Left lung (tissue), 10 donors: ENCODE results near the gene CPA3. TPM values are rescaled to one million over a fixed set of nuclear protein-coding genes. Genes with fewer than 3 reads are reported as not detected.
A peak's percentile ranks its signal among the peaks of the same experiment; 100 is the strongest.

Experiments
- ATAC-seq: fragments of 200-7000 bp; cut with Tn5 transposase; one replicate; pipeline ENCODE4 v1.9.1; 2020; ENCODE audit warnings: moderate library complexity
- DNase-seq, 4 donors: peaks; one replicate each; pipeline ENCODE4 v3.0.0-alpha.2; 2013 to 2020
- H3K27ac ChIP-seq, 2 donors: fragments of 200-600 bp; sonication (generic) in 1 of 2; one replicate each; pipeline versions ENCODE4 v1.5.0 to v1.8.0; 2020 to 2021
- H3K27me3 ChIP-seq, 2 donors: fragments of 200-600 bp; sonication (generic) in 1 of 2; one replicate each; pipeline versions ENCODE4 v1.5.0 to v1.8.0; 2020 to 2021
- H3K36me3 ChIP-seq, 2 donors: fragments of 200-600 bp; sonication (generic) in 1 of 2; one replicate each; pipeline versions ENCODE4 v1.5.0 to v1.8.0; 2020 to 2021
- H3K4me1 ChIP-seq, 2 donors: fragments of 200-600 bp; one replicate each; pipeline ENCODE4 v1.8.0; 2021
- H3K4me3 ChIP-seq, 2 donors: fragments of 200-600 bp; sonication (generic) in 1 of 2; one replicate each; pipeline versions ENCODE4 v1.5.0 to v1.8.0; 2020 to 2021; ENCODE audit warnings: mild to moderate bottlenecking in 1 of 2
- H3K9me3 ChIP-seq, 2 donors: fragments of 200-600 bp; sonication (generic) in 1 of 2; one replicate each; pipeline versions ENCODE4 v1.5.0 to v1.8.0; 2020 to 2021
- CTCF ChIP-seq, 2 donors: fragments of 200-600 bp; sonication (generic) in 1 of 2; IDR thresholded peaks; one replicate each; pipeline versions ENCODE4 v1.5.0 to v1.8.0; 2021; ENCODE audit warnings: antibody characterized with exemption in 2 of 2
- intact Hi-C, 2 donors: fragments of 100-400 bp; cut with DNase I; formaldehyde crosslinking; loops; one replicate each; pipeline versions ENCODE4 v1.11.2 to v1.14.2; 2022
- polyA plus RNA-seq, 6 donors: library from polyadenylated mRNA; unstranded; fragments of 120-200 nt; gene quantifications; one replicate each; pipeline ENCODE4 v1.2.1, GENCODE V29; 2013; ENCODE audit not compliant: insufficient read length in 6 of 6
- total RNA-seq, 2 donors: library from RNA; stranded (reverse); fragmentation: NEBNext Ultra II Directional; extraction: Animal tissue kit (Norgen Biotek cat#: 25700); gene quantifications; one replicate each; pipeline ENCODE4 v1.2.1, GENCODE V29; 2021
- donor health status: DM: no; HTN: yes; CAD: no.
- donor health status: DM: no; HTN: no; CAD: no.

CPA3 gene
- total and polyA plus RNA-seq, 8 donors, result 0.24 to 15.2 (median 0.40) TPM

GRCh38 chr3:148866261-148866660 is 1.2 kb downstream of the CPA3 start:
- no peak for ATAC-seq
- Histone ChIP-seq H3K27ac (no peak overlapping the region), H3K9me3 (no peaks in the 10 kb centered on the region), H3K27me3 (no peaks in the 10 kb centered on the region), H3K4me3 (no peak overlapping the region), H3K4me1 (no peaks in the 10 kb centered on the region), H3K36me3 (no peaks in the 10 kb centered on the region)
- intact Hi-C loops, result no loop called here
- no peak for DNase-seq
- no peak for TF ChIP-seq CTCF (IDR thresholded peaks at IDR 0.05)

GRCh38 chr3:148873270-148873927 is 8.3 kb downstream of the CPA3 start:
- Histone ChIP-seq H3K36me3 (no peaks in the 10 kb centered on the region), H3K27me3 (no peaks in the 10 kb centered on the region), H3K9me3 (no peaks in the 10 kb centered on the region), H3K4me1 (no peaks in the 10 kb centered on the region), H3K4me3 (no peak overlapping the region), H3K27ac (no peak overlapping the region)
- DNase-seq (peak in 1 of 4 donors; percentile 24), ATAC-seq (no peak)
- intact Hi-C loops, result no loop called here
- no peak for TF ChIP-seq CTCF (IDR thresholded peaks at IDR 0.05)

- intact Hi-C loops, result no loop called here
- no peaks in the 10 kb centered on the region for H3K9me3 ChIP-seq
- no peak for ATAC-seq
- no peaks in the 10 kb centered on the region for H3K4me1 ChIP-seq
- DNase-seq, result no peak
- no peaks in the 10 kb centered on the region for H3K36me3 ChIP-seq
- TF ChIP-seq CTCF (IDR thresholded peaks at IDR 0.05), result no peak
- no peak overlapping the region for H3K4me3 ChIP-seq
- H3K27me3 ChIP-seq, result no peaks in the 10 kb centered on the region
- H3K27ac ChIP-seq, result no peak overlapping the region
Measured at GRCh38 chr3:148873977-148874376, 8.9 kb downstream of the CPA3 start.

- ATAC-seq, result no peak
- intact Hi-C loops, result no loop called here
- H3K27ac ChIP-seq, result no peak overlapping the region
- H3K9me3 ChIP-seq, result no peaks in the 10 kb centered on the region
- DNase-seq, result no peak
- H3K27me3 ChIP-seq, result no peaks in the 10 kb centered on the region
- H3K4me3 ChIP-seq, result no peak overlapping the region
- TF ChIP-seq CTCF (IDR thresholded peaks at IDR 0.05), result no peak
- H3K36me3 ChIP-seq, result no peaks in the 10 kb centered on the region
- no peaks in the 10 kb centered on the region for H3K4me1 ChIP-seq
Measured at GRCh38 chr3:148878095-148878494, 13.0 kb downstream of the CPA3 start.

GRCh38 chr3:148879256-148879655 is 14.2 kb downstream of the CPA3 start:
- Histone ChIP-seq H3K4me3 (no peak overlapping the region), H3K27me3 (no peaks in the 10 kb centered on the region), H3K9me3 (no peaks in the 10 kb centered on the region), H3K36me3 (no peaks in the 10 kb centered on the region), H3K4me1 (no peaks in the 10 kb centered on the region), H3K27ac (no peak overlapping the region)
- no peak for ATAC-seq
- DNase-seq, result no peak
- intact Hi-C loops, result no loop called here
- TF ChIP-seq CTCF (IDR thresholded peaks at IDR 0.05), result no peak
